GM12878 (cell line): ENCODE results near the gene ADCY5. TPM values are rescaled to one million over a fixed set of nuclear protein-coding genes. Genes with fewer than 3 reads are reported as not detected.

Source experiments
- ATAC-seq: fragments of 200-7000 bp; cut with Tn5 transposase; 3 replicates; pipeline ENCODE4 v1.9.1; 2020; ENCODE audit warnings: mild to moderate bottlenecking, moderate library complexity
- BruUV-seq: library from RNA; stranded (reverse); fragments of 400-500 nt; replicated peaks from 2 replicates; lab custom pipeline; 2021; lab: Mats Ljungman, UMichigan
- CTCF ChIA-PET: fragments of 300-600 bp; sonication (Branson Sonifier 250); formaldehyde crosslinking; extraction: SDS; loops from one replicate; lab custom pipeline; 2021; ENCODE audit warnings: inconsistent platforms; lab: Yijun Ruan, JAX
- POLR2A ChIA-PET: fragments of 350-600 bp; formaldehyde crosslinking; extraction: SDS; loops from one replicate; lab custom pipeline; 2021; ENCODE audit warnings: inconsistent platforms; lab: Charles Lee
- RAD21 ChIA-PET: fragments of 300-600 bp; sonication (Branson Sonifier 250); formaldehyde crosslinking; loops from one replicate; lab custom pipeline; 2023; ENCODE audit warnings: antibody characterized with exemption; ENCODE audit not compliant: unreplicated experiment; lab: Charles Lee
- SMC1A ChIA-PET: fragments of 300-600 bp; sonication (Branson Sonifier 250); formaldehyde crosslinking; loops from one replicate; lab custom pipeline; 2023; ENCODE audit not compliant: unreplicated experiment, uncharacterized antibody; lab: Charles Lee
- DNase-seq: peaks from one replicate; pipeline ENCODE4 v3.0.0-alpha.2; 2011; ENCODE audit warnings: low read depth, low spot score
- FAIRE-seq: peaks from 3 replicates; lab custom pipeline; 2011; peaks lifted over from hg19 to GRCh38; lab: Jason Lieb, UNC
- H2AFZ ChIP-seq: 2 replicates; pipeline ENCODE4 v1.6.0; 2011; ENCODE audit warnings: low read depth, low read length, control low read depth; ENCODE audit not compliant: control insufficient read depth
- H3K27ac ChIP-seq: 2 replicates; pipeline ENCODE4 v1.5.1; 2011; ENCODE audit warnings: control low read depth; ENCODE audit not compliant: control insufficient read depth, insufficient read depth
- H3K27me3 ChIP-seq, 2 experiments: replicated peaks in 1 of 2; 2 replicates each; pipeline versions ENCODE4 v1.6.0 to v1.6.1; 2011; ENCODE audit warnings: low read length in 1 of 2; ENCODE audit not compliant: control insufficient read depth in 2 of 2, insufficient read depth in 2 of 2
- H3K36me3 ChIP-seq, 2 experiments: 2 replicates each; pipeline ENCODE4 v1.5.1; 2011; ENCODE audit warnings: low read length in 1 of 2; ENCODE audit not compliant: control insufficient read depth in 2 of 2, insufficient read depth in 2 of 2
- H3K4me1 ChIP-seq: 2 replicates; pipeline ENCODE4 v1.6.1; 2011; ENCODE audit warnings: mild to moderate bottlenecking, low read length, moderate library complexity, mixed read lengths; ENCODE audit not compliant: control insufficient read depth, insufficient read depth
- H3K4me2 ChIP-seq: 2 replicates; pipeline ENCODE4 v1.6.0; 2011; ENCODE audit warnings: control low read depth; ENCODE audit not compliant: control insufficient read depth, insufficient read depth
- H3K4me3 ChIP-seq: fragments of 200-600 bp; sonication (generic); 2 replicates; pipeline ENCODE4 v1.5.1; 2016
- H3K79me2 ChIP-seq: 2 replicates; pipeline ENCODE4 v1.6.0; 2011; ENCODE audit warnings: low read length; ENCODE audit not compliant: control insufficient read depth, insufficient read depth
- H3K9ac ChIP-seq: 2 replicates; pipeline ENCODE4 v1.8.0; 2011; ENCODE audit warnings: low read length, control low read depth, mixed read lengths; ENCODE audit not compliant: control insufficient read depth, insufficient read depth
- H3K9me3 ChIP-seq: replicated peaks from 3 replicates; pipeline ENCODE4 v1.5.1; 2011; ENCODE audit warnings: mild to moderate bottlenecking, low read length; ENCODE audit not compliant: control insufficient read depth, insufficient read depth
- H4K20me1 ChIP-seq: 2 replicates; pipeline ENCODE4 v1.6.0; 2011; ENCODE audit not compliant: control insufficient read depth, insufficient read depth
- BMI1 ChIP-seq: fragments of 450-650 bp; IDR thresholded peaks from 2 replicates; pipeline ENCODE4 v1.6.1; 2016; ENCODE audit warnings: mild to moderate bottlenecking, moderate library complexity, borderline replicate concordance
- CREB1 ChIP-seq: IDR thresholded peaks from 2 replicates; pipeline ENCODE4 v1.6.1; 2012; ENCODE audit warnings: low read depth, mild to moderate bottlenecking, inconsistent platforms
- FOXK2 ChIP-seq: fragments of 450-650 bp; IDR thresholded peaks from 2 replicates; pipeline ENCODE4 v1.6.1; 2017; ENCODE audit warnings: mild to moderate bottlenecking, moderate library complexity
- GABPA ChIP-seq: IDR thresholded peaks from 2 replicates; pipeline ENCODE4 v1.6.1; 2014; ENCODE audit warnings: antibody characterized with exemption, low read depth, mild to moderate bottlenecking, inconsistent platforms
- HDAC6 ChIP-seq: fragments of 200-600 bp; sonication (generic); IDR thresholded peaks from one replicate; pipeline ENCODE4 v1.8.0; 2017; ENCODE audit warnings: antibody characterized with exemption; ENCODE audit not compliant: unreplicated experiment
- MEF2B ChIP-seq: fragments of 450-650 bp; IDR thresholded peaks from 2 replicates; pipeline ENCODE4 v1.6.1; 2018; ENCODE audit warnings: mild to moderate bottlenecking, moderate library complexity; ENCODE audit not compliant: partially characterized antibody, poor library complexity, severe bottlenecking
- MYB ChIP-seq: fragments of 150-350 bp; IDR thresholded peaks from 2 replicates; pipeline ENCODE4 v1.6.1; 2014; ENCODE audit warnings: mild to moderate bottlenecking, low read depth, low read length, borderline replicate concordance
- NFYA ChIP-seq: IDR thresholded peaks from 2 replicates; pipeline ENCODE4 v1.6.1; 2011; ENCODE audit warnings: low read depth, mild to moderate bottlenecking, low read length, improper control_type of control experiment, borderline replicate concordance
- POLR2AphosphoS2 ChIP-seq: IDR thresholded peaks from 2 replicates; pipeline ENCODE4 v1.6.1; 2011; ENCODE audit warnings: low read depth, mild to moderate bottlenecking, low read length, improper control_type of control experiment, moderate library complexity
- POLR2AphosphoS5 ChIP-seq: IDR thresholded peaks from 2 replicates; pipeline ENCODE4 v1.6.1; 2011; ENCODE audit warnings: mild to moderate bottlenecking, low read length, inconsistent platforms
- SMAD5 ChIP-seq: IDR thresholded peaks from 2 replicates; pipeline ENCODE4 v1.6.1; 2016; ENCODE audit warnings: antibody characterized with exemption, low read depth
- SUZ12 ChIP-seq: fragments of 200-600 bp; sonication (generic); IDR thresholded peaks from one replicate; pipeline ENCODE4 v1.6.1; 2018; ENCODE audit warnings: antibody characterized with exemption, mild to moderate bottlenecking; ENCODE audit not compliant: unreplicated experiment
- TBL1XR1 ChIP-seq: IDR thresholded peaks from 2 replicates; pipeline ENCODE4 v1.6.1; 2012; ENCODE audit warnings: low read depth, low read length, improper control_type of control experiment
- YBX1 ChIP-seq: fragments of 450-650 bp; IDR thresholded peaks from 2 replicates; pipeline ENCODE4 v1.6.1; 2016; ENCODE audit warnings: antibody characterized with exemption
- ZNF274 ChIP-seq: IDR thresholded peaks from one replicate; pipeline ENCODE4 v1.8.0; 2011; ENCODE audit not compliant: insufficient read length, insufficient read depth
- WGBS: methylation state at CpG from one replicate; pipeline ENCODE4 v1.1.6; 2016; ENCODE audit warnings: low lambda C conversion rate; ENCODE audit not compliant: insufficient replicate concordance, insufficient coverage; ENCODE audit errors: missing lambda C conversion rate; 5-methylcytosine and 5-hydroxymethylcytosine counted together
- in situ Hi-C: fragments of 300-500 bp; cut with MboI; formaldehyde crosslinking; loops from 9 replicates; pipeline ENCODE4 v1.14.3; 2018; ENCODE audit warnings: mixed read lengths
- intact Hi-C: fragments of 100-400 bp; cut with micrococcal nuclease; formaldehyde crosslinking; loops from one replicate; pipeline ENCODE4 v1.14.2; 2022; ENCODE audit not compliant: unreplicated experiment
- polyA plus RNA-seq, 11 experiments: library from polyadenylated mRNA; depleted of rRNA in 4 of 11; unstranded in 6 of 11; stranded (reverse) in 5 of 11; fragments of >200 nt; fragmentation: Nextera tagmentation in 4 of 11; fragmentation: Illumina TruSeq in 1 of 11; extraction: Ambion mirVana in 4 of 11; extraction: Trizol in 1 of 11; gene quantifications; 1 replicate in 1 of 11; 2 replicates in 10 of 11; pipeline versions ENCODE4 v1.2.1 to v1.2.3, GENCODE V29; 2011 to 2016; ENCODE audit warnings: inconsistent platforms in 2 of 11, missing spikeins in 2 of 11, low read depth in 1 of 11
- total RNA-seq, 4 experiments: library from RNA; depleted of rRNA in 3 of 4; stranded (reverse); fragments of >200 nt in 3 of 4; fragmentation: Illumina TruSeq in 1 of 4; extraction: Trizol in 1 of 4; gene quantifications; 2 replicates each; pipeline versions ENCODE4 v1.2.1 to v1.2.3, GENCODE V29; 2013 to 2021
- TF ChIP-seq, protein P1 (sequence below): fragments of 450-650 bp; IDR thresholded peaks from 2 replicates; pipeline ENCODE4 v1.6.1; 2017; ENCODE audit warnings: mild to moderate bottlenecking, moderate library complexity
- TF ChIP-seq, protein P2 (sequence below): fragments of 450-650 bp; conservative IDR thresholded peaks from 2 replicates; pipeline ENCODE4 v1.6.1; 2017; ENCODE audit warnings: mild to moderate bottlenecking, moderate library complexity

The ADCY5 gene
- total and polyA plus RNA-seq, 10 of the 15 experiments (the other 5 are each of a cell fraction or from before 2014, with no cell fraction given), result under 0.01 to 0.24 (median 0.02) TPM; not detected in 4

DNA sequence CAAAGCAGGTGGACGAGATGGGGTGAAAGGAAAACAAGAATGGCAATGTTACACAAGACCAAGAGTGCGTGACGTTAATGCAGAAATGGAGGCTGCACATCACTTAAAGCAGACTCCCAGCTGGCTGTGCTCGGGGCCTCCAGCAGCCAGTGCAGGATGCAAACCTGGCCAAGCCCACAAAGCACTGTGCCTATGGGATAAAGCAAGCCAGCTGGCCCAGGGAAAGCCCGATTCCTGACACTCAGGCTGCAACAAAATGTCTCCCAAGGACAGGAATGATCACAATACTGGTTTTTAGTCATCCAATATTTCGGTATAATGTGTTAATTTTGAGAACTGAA lies 161.0 kb downstream of the ADCY5 start (continued):
- TF ChIP-seq, protein P1, sequence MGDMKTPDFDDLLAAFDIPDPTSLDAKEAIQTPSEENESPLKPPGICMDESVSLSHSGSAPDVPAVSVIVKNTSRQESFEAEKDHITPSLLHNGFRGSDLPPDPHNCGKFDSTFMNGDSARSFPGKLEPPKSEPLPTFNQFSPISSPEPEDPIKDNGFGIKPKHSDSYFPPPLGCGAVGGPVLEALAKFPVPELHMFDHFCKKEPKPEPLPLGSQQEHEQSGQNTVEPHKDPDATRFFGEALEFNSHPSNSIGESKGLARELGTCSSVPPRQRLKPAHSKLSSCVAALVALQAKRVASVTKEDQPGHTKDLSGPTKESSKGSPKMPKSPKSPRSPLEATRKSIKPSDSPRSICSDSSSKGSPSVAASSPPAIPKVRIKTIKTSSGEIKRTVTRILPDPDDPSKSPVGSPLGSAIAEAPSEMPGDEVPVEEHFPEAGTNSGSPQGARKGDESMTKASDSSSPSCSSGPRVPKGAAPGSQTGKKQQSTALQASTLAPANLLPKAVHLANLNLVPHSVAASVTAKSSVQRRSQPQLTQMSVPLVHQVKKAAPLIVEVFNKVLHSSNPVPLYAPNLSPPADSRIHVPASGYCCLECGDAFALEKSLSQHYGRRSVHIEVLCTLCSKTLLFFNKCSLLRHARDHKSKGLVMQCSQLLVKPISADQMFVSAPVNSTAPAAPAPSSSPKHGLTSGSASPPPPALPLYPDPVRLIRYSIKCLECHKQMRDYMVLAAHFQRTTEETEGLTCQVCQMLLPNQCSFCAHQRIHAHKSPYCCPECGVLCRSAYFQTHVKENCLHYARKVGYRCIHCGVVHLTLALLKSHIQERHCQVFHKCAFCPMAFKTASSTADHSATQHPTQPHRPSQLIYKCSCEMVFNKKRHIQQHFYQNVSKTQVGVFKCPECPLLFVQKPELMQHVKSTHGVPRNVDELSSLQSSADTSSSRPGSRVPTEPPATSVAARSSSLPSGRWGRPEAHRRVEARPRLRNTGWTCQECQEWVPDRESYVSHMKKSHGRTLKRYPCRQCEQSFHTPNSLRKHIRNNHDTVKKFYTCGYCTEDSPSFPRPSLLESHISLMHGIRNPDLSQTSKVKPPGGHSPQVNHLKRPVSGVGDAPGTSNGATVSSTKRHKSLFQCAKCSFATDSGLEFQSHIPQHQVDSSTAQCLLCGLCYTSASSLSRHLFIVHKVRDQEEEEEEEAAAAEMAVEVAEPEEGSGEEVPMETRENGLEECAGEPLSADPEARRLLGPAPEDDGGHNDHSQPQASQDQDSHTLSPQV, result no peak

DNA sequence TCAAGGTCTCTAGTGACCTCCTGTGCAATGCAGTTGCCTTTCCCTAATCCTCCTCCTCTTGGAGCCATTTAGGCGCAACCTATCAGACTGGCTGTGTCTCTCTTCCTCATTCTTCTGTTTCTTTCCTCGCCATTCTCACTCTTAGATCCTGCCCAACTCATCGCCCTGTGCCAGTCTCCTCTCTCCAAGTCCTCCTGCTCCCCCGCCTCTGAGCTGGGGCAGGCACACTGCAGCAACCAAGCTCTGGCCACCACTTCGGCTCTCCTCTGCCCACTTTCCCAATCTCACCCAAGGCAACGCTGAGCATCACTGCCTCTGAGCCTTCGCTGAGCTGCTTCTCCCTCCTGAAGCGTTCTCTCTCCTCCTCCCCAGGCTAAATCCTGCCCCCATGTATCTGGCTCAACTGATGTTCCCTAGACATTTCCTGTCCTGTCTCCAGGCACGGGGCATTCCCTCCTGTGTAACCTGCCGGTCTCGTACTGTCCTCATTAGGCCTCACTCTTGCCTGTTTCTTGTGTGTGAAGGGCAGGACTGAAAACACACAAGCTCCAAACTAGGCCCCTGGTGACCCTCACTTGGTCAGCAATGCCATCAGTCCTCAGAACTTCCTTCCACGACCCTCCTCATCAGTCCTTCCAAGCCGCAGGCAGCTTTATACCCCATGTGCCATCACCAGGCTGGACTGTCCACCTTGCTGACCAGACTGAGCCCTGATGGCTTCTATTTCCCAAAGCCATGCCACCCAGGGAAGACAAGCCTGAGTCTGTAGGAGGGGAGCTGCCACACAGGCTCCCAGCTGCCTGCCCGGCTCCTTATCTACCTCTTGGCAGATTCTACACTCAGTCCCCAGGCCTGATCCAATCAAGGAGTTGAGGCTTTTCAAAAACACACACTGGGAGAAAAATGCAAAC lies 161.6 kb downstream of the ADCY5 start:
- Histone ChIP-seq H3K4me1 (no peaks in the 10 kb centered on the region), H3K27me3 (no peaks in the 10 kb centered on the region; a peak in 1 of 4 replicates), H4K20me1 (no peaks in the 10 kb centered on the region), H3K9me3 (no peaks in the 10 kb centered on the region), H3K36me3 (no peaks in the 10 kb centered on the region), H3K4me3 (no peak overlapping the region), H3K9ac (no peak overlapping the region), H3K27ac (no peak overlapping the region), H3K79me2 (no peaks in the 10 kb centered on the region), H2AFZ (no peak overlapping the region), H3K4me2 (no peak overlapping the region)
- ChIA-PET SMC1A (no interaction called here), CTCF (interaction anchor here (0.7 kb wide), 1 partner anchor 15 kb away, joined by 3 read pairs; no protein-coding TSS in a partner anchor), RAD21 (no interaction called here), POLR2A (no interaction called here)
- intact Hi-C loops, result no loop called here
- ATAC-seq (no peak), FAIRE-seq (no peak), DNase-seq (no peak)
- no TSS peak for BruUV-seq
- in situ Hi-C loops, result no loop called here
- 49% methylated on average over 13 of the region's 14 CpGs for WGBS
- no peak for TF ChIP-seq GABPA
- no peak for TF ChIP-seq YBX1
- no peak for TF ChIP-seq SMAD5
- TF ChIP-seq FOXK2, result no peak
- no peak for TF ChIP-seq ZNF274
- no peak for TF ChIP-seq HDAC6
- TF ChIP-seq TBL1XR1, result no peak
- no peak for TF ChIP-seq BMI1
- TF ChIP-seq, protein P2, sequence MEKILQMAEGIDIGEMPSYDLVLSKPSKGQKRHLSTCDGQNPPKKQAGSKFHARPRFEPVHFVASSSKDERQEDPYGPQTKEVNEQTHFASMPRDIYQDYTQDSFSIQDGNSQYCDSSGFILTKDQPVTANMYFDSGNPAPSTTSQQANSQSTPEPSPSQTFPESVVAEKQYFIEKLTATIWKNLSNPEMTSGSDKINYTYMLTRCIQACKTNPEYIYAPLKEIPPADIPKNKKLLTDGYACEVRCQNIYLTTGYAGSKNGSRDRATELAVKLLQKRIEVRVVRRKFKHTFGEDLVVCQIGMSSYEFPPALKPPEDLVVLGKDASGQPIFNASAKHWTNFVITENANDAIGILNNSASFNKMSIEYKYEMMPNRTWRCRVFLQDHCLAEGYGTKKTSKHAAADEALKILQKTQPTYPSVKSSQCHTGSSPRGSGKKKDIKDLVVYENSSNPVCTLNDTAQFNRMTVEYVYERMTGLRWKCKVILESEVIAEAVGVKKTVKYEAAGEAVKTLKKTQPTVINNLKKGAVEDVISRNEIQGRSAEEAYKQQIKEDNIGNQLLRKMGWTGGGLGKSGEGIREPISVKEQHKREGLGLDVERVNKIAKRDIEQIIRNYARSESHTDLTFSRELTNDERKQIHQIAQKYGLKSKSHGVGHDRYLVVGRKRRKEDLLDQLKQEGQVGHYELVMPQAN, result no peak
- TF ChIP-seq MYB, result no peak
- no peak for TF ChIP-seq MEF2B
- no peak for TF ChIP-seq SUZ12
- no peak for TF ChIP-seq POLR2AphosphoS2
- no peak for TF ChIP-seq NFYA
- no peak for TF ChIP-seq POLR2AphosphoS5
- no peak for TF ChIP-seq CREB1
